CD4-positive, alpha-beta T cell (primary cell): Measurements from ENCODE around the gene NMRAL1. TPM values are rescaled to one million over a fixed set of nuclear protein-coding genes. Genes with fewer than 3 reads are reported as not detected.

ENCODE experiments used
- ATAC-seq: fragments of 200-7000 bp; cut with Tn5 transposase; one replicate; pipeline ENCODE4 v1.10.0; 2022; ENCODE audit warnings: mild to moderate bottlenecking; ENCODE audit not compliant: poor library complexity
- CTCF ChIA-PET: fragments of 350-600 bp; sonication (Branson Sonifier 250); formaldehyde crosslinking; loops from one replicate; lab custom pipeline; 2021; ENCODE audit warnings: antibody characterized with exemption, inconsistent platforms; lab: Charles Lee
- POLR2A ChIA-PET: fragments of 350-600 bp; sonication (Branson Sonifier 250); formaldehyde crosslinking; loops from one replicate; lab custom pipeline; 2021; ENCODE audit warnings: antibody characterized with exemption, inconsistent platforms; lab: Charles Lee
- DNase-seq, 14 experiments: peaks; one replicate each; pipeline ENCODE4 v3.0.0-alpha.2; 2013 to 2020; ENCODE audit warnings: mixed read lengths in 2 of 14
- H3K27ac ChIP-seq, 2 donors: one replicate each; pipeline versions ENCODE4 v1.5.1 to v1.7.0; 2013; ENCODE audit warnings: low read length in 2 of 2, low read depth in 1 of 2, mild to moderate bottlenecking in 1 of 2
- H3K27me3 ChIP-seq, 2 experiments: 1 replicate in 1 of 2; 2 replicates in 1 of 2; pipeline versions ENCODE4 v1.6.1 to v1.7.0; 2013; ENCODE audit warnings: low read length in 2 of 2, control low read depth in 1 of 2, mild to moderate bottlenecking in 1 of 2, moderate library complexity in 1 of 2; ENCODE audit not compliant: insufficient read depth in 2 of 2, control insufficient read depth in 1 of 2
- H3K36me3 ChIP-seq: one replicate; pipeline ENCODE4 v1.6.1; 2013; ENCODE audit warnings: low read length, control low read depth; ENCODE audit not compliant: insufficient read depth
- H3K4me1 ChIP-seq: one replicate; pipeline ENCODE4 v1.6.1; 2013; ENCODE audit warnings: low read length, control low read depth; ENCODE audit not compliant: insufficient read depth
- H3K4me3 ChIP-seq: one replicate; pipeline ENCODE4 v1.5.1; 2013; ENCODE audit warnings: mild to moderate bottlenecking, low read length, moderate library complexity
- H3K9me3 ChIP-seq, 2 experiments: 1 replicate in 1 of 2; 2 replicates in 1 of 2; pipeline versions ENCODE4 v1.6.1 to v1.7.0; 2013; ENCODE audit warnings: low read length in 2 of 2, mild to moderate bottlenecking in 2 of 2, control low read depth in 1 of 2, moderate library complexity in 1 of 2; ENCODE audit not compliant: control insufficient read depth in 1 of 2, insufficient read depth in 1 of 2
- H3K27ac Mint-ChIP-seq: one replicate; pipeline ENCODE4 v1.8.0; 2020; ENCODE audit warnings: mixed read lengths
- H3K27me3 Mint-ChIP-seq: one replicate; pipeline ENCODE4 v1.8.0; 2021; ENCODE audit warnings: mixed read lengths
- H3K36me3 Mint-ChIP-seq: one replicate; pipeline ENCODE4 v1.8.0; 2021; ENCODE audit warnings: low read depth, mixed read lengths
- H3K4me1 Mint-ChIP-seq: one replicate; pipeline ENCODE4 v1.8.0; 2021; ENCODE audit warnings: low read depth, mixed read lengths
- H3K4me3 Mint-ChIP-seq: one replicate; pipeline ENCODE4 v1.8.0; 2020; ENCODE audit warnings: mild to moderate bottlenecking, mixed read lengths
- H3K9me3 Mint-ChIP-seq: one replicate; pipeline ENCODE4 v1.8.0; 2020; ENCODE audit warnings: mixed read lengths
- CTCF ChIP-seq: fragments of 200-600 bp; IDR thresholded peaks from one replicate; pipeline ENCODE4 v1.8.0; 2022; ENCODE audit warnings: antibody characterized with exemption, mild to moderate bottlenecking
- intact Hi-C, 2 experiments: fragments of 100-400 bp; cut with DNase I in 1 of 2; cut with micrococcal nuclease in 1 of 2; formaldehyde crosslinking; loops; one replicate each; pipeline versions ENCODE4 v1.15.1 to v1.9.0; 2023 to 2025; cut with DNase I, micrococcal nuclease
- total RNA-seq, 174 experiments: library from RNA in 2 of 174; stranded (reverse) in 2 of 174; gene quantifications; one replicate each; pipeline ENCODE4 v1.2.3 and lab custom pipeline; 2021 to 2026

Gene NMRAL1
- total RNA-seq, 2 experiments from 2014 or later, result 28.6 to 29.5 TPM

- intact Hi-C loops, result loop anchor here in 1 of 2 experiments (2.0 kb wide), 2 partner anchors 13 to 33 kb away; no protein-coding TSS in a partner anchor
- Histone ChIP-seq H3K4me3 (no peak overlapping the region), H3K9me3 (no peaks in the 10 kb centered on the region), H3K27me3 (no peaks in the 10 kb centered on the region), H3K4me1 (peaks cover 67% of the 10 kb centered on the region), H3K36me3 (peaks cover 36% of the 10 kb centered on the region), H3K27ac (peak overlapping the region; percentile 61 to 81)
- Mint-ChIP-seq H3K4me1 (peaks cover 57% of the 10 kb centered on the region), H3K9me3 (no peaks in the 10 kb centered on the region), H3K36me3 (peaks cover 37% of the 10 kb centered on the region), H3K4me3 (peak overlapping the region; percentile 69), H3K27me3 (no peaks in the 10 kb centered on the region), H3K27ac (peak overlapping the region; percentile 88)
- peak; percentile 31 for ATAC-seq
- ChIA-PET CTCF (interaction anchor here (0.9 to 1.2 kb wide), 3 partner anchors 10 to 17 kb away, joined by 3 read pairs; no protein-coding TSS in a partner anchor), POLR2A (interaction anchor here (1.1 to 2.4 kb wide), 5 partner anchors 10 to 40 kb away, joined by 3 to 23 read pairs (median 5); partner anchors contain the start of gene HMOX2)
- TF ChIP-seq CTCF, result no peak
- DNase-seq, result peak in 3 of 14 experiments; percentile 50 to 62 (median 56)
These were observed 41.3 kb upstream of the NMRAL1 start for GRCh38 chr16:4515611-4516233.

GRCh38 chr16:4514606-4515005 lies 40.2 kb upstream of the NMRAL1 start:
- CTCF ChIA-PET, result interaction anchor here (0.7 to 1.2 kb wide), 3 partner anchors 9 to 34 kb away, joined by 3 to 4 read pairs (median 3); no protein-coding TSS in a partner anchor
- H3K9me3 Mint-ChIP-seq, result no peaks in the 10 kb centered on the region
- ATAC-seq (peak; percentile 14), DNase-seq (peak in 2 of 14 experiments; percentile 17 to 33)
- Histone ChIP-seq H3K9me3 (no peaks in the 10 kb centered on the region), H3K4me3 (no peak overlapping the region), H3K36me3 (peaks cover 46% of the 10 kb centered on the region), H3K27me3 (no peaks in the 10 kb centered on the region), H3K4me1 (peaks cover 68% of the 10 kb centered on the region), H3K27ac (peak overlapping the region; percentile 61 to 81)
- TF ChIP-seq CTCF, result no peak
- intact Hi-C loops, result loop anchor here in 1 of 2 experiments (2.0 kb wide), 2 partner anchors 14 to 34 kb away; no protein-coding TSS in a partner anchor
- POLR2A ChIA-PET, result interaction anchor here (0.5 to 2.4 kb wide), 12 partner anchors 9 to 110 kb away, joined by 3 to 23 read pairs (median 4); partner anchors contain the start of genes HMOX2 and MGRN1
- peak overlapping the region; percentile 88 for H3K27ac Mint-ChIP-seq
- H3K27me3 Mint-ChIP-seq, result no peaks in the 10 kb centered on the region
- H3K4me3 Mint-ChIP-seq, result no peak overlapping the region
- H3K36me3 Mint-ChIP-seq, result peaks cover 48% of the 10 kb centered on the region
- peaks cover 57% of the 10 kb centered on the region for H3K4me1 Mint-ChIP-seq

GRCh38 chr16:4513881-4514280 lies 39.5 kb upstream of the NMRAL1 start:
- peak overlapping the region; percentile 88 for H3K27ac Mint-ChIP-seq
- intact Hi-C loops, result loop anchor here in 1 of 2 experiments (2.0 kb wide), 2 partner anchors 15 to 35 kb away; no protein-coding TSS in a partner anchor
- Histone ChIP-seq H3K27ac (peak overlapping the region; percentile 61 to 81), H3K27me3 (no peaks in the 10 kb centered on the region), H3K4me1 (peaks cover 70% of the 10 kb centered on the region), H3K9me3 (no peaks in the 10 kb centered on the region), H3K36me3 (peaks cover 53% of the 10 kb centered on the region), H3K4me3 (no peak overlapping the region)
- CTCF ChIA-PET, result no interaction called here
- no peak for TF ChIP-seq CTCF
- H3K36me3 Mint-ChIP-seq, result peaks cover 55% of the 10 kb centered on the region
- DNase-seq, result no peak
- no peaks in the 10 kb centered on the region for H3K27me3 Mint-ChIP-seq
- POLR2A ChIA-PET, result interaction anchor here (1.2 to 2.4 kb wide), 5 partner anchors 8 to 111 kb away, joined by 3 to 23 read pairs (median 4); partner anchors contain the start of genes HMOX2 and MGRN1
- H3K4me3 Mint-ChIP-seq, result no peak overlapping the region
- H3K9me3 Mint-ChIP-seq, result no peaks in the 10 kb centered on the region
- ATAC-seq, result no peak
- peaks cover 57% of the 10 kb centered on the region for H3K4me1 Mint-ChIP-seq
